NCI-H526 (cell line): ENCODE data around the gene TPSAB1.

Source experiments
- DNase-seq, 2 experiments: peaks; one replicate each; lab custom pipeline; 2025; lab: John Stamatoyannopoulos, UW

Gene TPSAB1

DNA sequence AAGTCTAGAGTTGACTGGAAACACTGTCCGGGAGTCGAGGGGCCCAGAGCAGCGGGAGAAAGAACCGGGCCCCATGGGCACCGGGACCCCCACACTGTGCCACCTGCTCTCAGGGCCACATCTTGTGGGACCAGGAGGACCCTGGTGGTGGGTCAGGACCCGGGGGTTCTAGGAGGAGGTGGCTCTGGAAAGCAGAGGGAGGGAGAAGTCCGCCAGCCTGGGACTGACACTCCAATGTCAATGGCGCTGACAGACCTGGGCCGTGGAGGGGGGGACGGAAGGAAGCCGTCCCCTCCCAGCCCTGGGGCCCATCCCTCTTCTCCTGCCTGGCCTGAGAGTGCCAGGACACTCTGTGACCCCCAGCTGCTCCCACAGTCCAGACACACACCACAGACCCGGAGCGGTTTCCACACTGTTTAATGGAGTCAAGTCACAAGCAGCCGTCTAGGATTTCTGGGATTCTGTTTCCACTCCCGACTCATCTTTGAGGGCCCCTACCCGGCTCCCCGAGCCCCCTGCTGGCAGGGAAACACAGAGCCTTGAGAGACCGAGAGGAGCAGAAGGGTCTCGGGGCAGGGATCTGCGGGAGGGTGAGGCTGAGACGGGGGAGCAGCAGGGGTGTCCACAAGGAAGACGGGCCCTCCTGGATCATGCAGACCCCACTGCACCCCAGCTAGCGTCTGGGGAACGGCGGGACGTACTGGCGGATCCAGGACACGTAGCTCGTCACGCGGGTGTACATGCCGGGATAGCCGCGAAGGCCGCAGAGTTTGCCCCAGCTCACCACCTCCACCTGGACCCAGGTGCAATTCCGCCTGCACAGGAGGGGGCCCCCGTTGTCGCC lies 45.4 kb downstream of the TPSAB1 start:
- DNase-seq: no peak

DNA sequence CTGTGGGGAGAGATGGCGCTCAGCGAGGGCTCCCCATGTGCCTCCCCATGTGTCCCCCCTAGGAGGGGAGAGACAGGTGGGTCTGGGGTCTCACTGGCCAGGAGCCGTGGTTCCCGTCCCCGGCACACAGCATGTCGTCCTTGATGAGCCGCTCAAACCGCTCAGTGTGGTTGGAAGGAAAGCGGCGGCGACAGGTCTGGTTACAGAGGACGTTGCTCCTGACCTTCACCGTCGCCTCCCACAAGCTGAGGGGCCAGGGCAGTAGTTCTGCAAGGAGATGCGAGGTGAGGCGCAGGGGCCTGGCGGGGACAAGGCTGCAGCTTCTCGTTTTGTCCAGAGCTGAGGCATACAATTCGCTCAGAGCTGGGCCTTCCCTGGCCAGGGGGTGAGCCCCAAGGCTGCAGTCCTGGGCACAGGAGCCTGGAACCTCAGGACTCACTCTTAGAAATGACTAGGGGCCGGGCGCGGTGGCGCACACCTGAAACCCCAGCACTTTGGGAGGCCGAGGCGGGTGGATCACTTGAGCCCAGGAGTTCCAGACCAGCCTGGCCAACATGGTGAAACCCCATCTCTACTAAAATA lies 46.1 kb downstream of the TPSAB1 start:
- DNase-seq: no peak

- no peak for DNase-seq
Observed at GRCh38 chr16:1287982-1288670, 47.6 kb downstream of the TPSAB1 start.

DNA sequence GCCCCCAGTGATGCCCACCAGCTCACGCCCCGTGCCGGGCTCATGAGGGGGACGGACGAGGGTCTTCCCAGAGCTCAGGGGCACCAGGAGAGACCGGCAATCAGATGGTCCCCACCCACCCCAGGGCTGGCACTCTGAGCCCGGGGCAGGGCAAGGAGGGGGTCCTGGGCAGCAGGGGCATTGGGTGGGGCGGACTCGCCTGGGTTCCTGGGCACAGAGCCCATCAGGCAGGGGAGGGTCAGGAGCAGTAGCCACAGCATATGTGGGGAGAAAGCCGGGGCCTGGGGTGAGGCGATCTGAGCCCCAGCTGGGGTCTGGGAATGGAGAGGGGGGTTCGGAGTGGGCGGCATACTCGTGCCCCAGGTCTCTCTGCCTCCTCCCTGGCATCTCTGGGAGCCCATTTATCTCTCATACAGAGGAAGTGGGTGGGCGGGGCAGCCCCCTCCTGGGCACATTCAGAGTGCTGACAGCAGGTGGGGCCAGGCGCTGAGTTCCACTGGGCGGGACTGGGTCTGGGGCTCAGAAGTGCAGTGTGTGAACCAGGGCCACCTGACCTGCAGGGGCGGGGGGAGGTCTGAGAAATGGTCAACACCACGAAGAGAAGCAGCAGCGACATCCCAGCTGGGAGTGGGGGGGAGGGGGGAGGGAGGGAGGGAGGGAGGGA lies 48.4 kb downstream of the TPSAB1 start:
- no peak for DNase-seq

DNA sequence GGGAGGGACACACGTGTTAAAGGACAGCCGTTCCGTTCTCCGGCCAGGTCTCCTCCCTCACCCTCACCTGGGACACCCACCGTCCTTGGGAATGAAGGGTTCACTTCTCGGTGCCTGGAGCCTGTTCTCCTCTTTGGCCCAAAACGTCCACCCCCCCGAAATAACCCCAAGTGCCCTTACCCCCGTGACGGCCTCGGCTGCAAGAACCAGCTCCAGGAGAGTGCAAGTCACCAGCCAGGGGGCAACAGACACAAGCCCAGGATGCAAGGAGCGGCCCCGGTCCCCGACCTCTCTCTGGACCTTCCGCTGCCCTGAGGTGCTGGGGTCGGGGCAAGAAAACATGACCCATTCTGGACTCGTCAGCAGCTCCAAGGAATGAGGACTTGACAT lies 49.0 kb downstream of the TPSAB1 start:
- DNase-seq: no peak

GRCh38 chr16:1290063-1290501 lies 49.6 kb downstream of the TPSAB1 start:
- no peak for DNase-seq

DNA sequence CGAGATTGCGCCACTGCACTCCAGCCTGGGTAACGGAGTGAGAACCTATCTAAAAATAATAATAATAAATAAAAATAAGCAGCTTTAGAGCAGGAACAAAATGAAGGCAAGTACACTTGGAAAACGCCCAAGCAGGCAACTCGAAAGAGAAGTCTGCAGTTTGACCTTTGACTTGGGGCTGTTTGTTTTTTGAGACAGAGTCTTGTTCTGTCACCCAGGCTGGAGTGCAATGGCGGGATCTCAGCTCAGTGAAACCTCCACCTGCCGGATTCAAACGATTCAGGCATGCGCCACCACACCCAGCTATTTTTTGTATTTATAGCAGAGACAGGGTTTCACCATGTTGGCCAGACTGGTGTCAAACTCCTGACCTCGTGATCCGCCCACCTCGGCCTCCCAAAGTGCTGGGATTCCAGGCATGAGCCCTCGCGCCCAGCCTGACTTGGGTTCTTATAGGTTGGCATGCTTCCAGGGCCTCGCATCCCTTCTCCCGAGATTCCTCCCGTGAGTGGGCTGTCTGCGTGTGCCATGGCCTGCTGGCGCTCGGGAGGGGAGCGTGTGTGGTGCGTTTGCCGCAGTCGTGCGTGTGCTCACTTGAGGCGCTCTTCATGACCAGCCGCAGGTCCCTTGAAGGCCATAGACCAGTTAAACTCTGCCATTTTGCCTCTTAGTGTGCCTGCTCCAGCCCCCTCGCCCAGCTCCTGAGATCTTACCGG lies 50.5 kb downstream of the TPSAB1 start:
- DNase-seq: no peak

- DNase-seq: peak; percentile 52 to 76
Observed at GRCh38 chr16:1291576-1291974, 51.1 kb downstream of the TPSAB1 start.
